ENCODE measurements around the gene PKP2. TPM values are rescaled to one million over a fixed set of nuclear protein-coding genes. Genes with fewer than 3 reads are reported as not detected.

PKP2 gene
- total and polyA plus RNA-seq, 2 of the 8 experiments (the other 6 are each of a cell fraction or from before 2014, with no cell fraction given): 9.6 to 44.8 TPM

DNA sequence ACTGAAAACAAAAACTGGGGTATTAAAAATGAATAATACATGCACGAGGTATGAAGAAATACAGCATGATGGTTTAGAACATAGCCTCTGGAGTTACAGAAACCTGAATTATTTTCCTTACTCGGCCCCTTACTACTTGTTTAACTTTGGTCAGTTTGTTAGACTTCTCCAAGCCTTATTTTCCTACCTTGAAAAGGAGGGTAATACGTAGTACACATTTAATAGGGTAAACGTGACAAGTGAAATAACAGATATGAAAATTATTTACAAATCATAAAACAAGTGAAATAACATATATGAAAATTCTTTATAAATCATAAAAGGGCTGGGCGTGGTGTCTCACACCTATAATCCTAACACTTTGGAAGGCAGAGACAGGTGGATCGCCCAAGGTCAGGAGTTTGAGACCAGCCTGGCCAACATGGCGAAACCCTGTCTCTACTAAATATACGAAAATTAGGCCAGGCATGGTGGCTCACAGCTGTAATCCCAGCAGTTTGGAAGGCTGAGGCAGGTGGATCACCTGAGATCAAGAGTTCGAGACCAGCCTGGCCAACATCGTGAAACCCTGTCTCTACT lies 11.4 kb upstream of the PKP2 start:
- Histone ChIP-seq H3K56ac (replicated peaks; ENCODE audit: insufficient read length, low read depth, low read length) (no peak overlapping the region), H3K27ac (ENCODE audit: low read depth, low read length) (no peak overlapping the region), H3K79me2 (ENCODE audit: control insufficient read depth in 1 of 2, insufficient read depth in 2 of 2, low read length in 2 of 2) (no peaks in the 10 kb centered on the region), H3K4me3 (ENCODE audit: extremely low read depth in 1 of 4, insufficient read depth in 2 of 4, low read depth in 3 of 4, low read length in 4 of 4) (no peak overlapping the region), H3K4me2 (ENCODE audit: insufficient read depth in 1 of 2, low read depth in 2 of 2, low read length in 2 of 2) (no peak overlapping the region), H3K79me1 (ENCODE audit: low read depth, low read length) (no peaks in the 10 kb centered on the region), H2BK12ac (ENCODE audit: low read depth, low read length) (no peak overlapping the region), H3K9ac (replicated peaks in 1 of 4; ENCODE audit: extremely low read depth in 1 of 4, low read depth in 3 of 4, low read length in 3 of 4) (no peak overlapping the region), H2BK120ac (replicated peaks; ENCODE audit: low read depth, low read length) (no peak overlapping the region), H4K20me1 (replicated peaks in 1 of 2; ENCODE audit: control insufficient read depth in 1 of 2, insufficient read depth in 2 of 2, low read length in 2 of 2) (no peaks in the 10 kb centered on the region), H3K9me3 (ENCODE audit: insufficient read depth in 2 of 2, low read depth in 1 of 2, low read length in 1 of 2) (no peaks in the 10 kb centered on the region), H3K23ac (ENCODE audit: insufficient read length) (no peak overlapping the region), H3K36me3 (ENCODE audit: control insufficient read depth in 2 of 4, insufficient read depth in 4 of 4, low read length in 3 of 4) (no peaks in the 10 kb centered on the region), H3K23me2 (ENCODE audit: low read depth, low read length) (no peaks in the 10 kb centered on the region; the same call in 1 of the 2 replicates), H4K5ac (ENCODE audit: insufficient read length, low read depth, low read length) (no peak overlapping the region), H3K18ac (ENCODE audit: extremely low read depth, low read length) (no peak overlapping the region), H4K8ac (ENCODE audit: extremely low read depth, insufficient read depth, low read length) (no peak overlapping the region), H3K4ac (replicated peaks; ENCODE audit: insufficient read length, low read depth, low read length) (no peak overlapping the region), H2BK5ac (ENCODE audit: low read depth, low read length) (no peak overlapping the region), H3K4me1 (replicated peaks in 1 of 4; ENCODE audit: control insufficient read depth in 3 of 4, insufficient read depth in 4 of 4, low read length in 3 of 4) (no peaks in the 10 kb centered on the region), H3K27me3 (replicated peaks in 1 of 4; ENCODE audit: control insufficient read depth in 3 of 4, extremely low read depth in 1 of 4, insufficient read depth in 3 of 4, low read length in 3 of 4) (no peaks in the 10 kb centered on the region), H4K91ac (replicated peaks; ENCODE audit: insufficient read length, low read length) (no peak overlapping the region), H2BK15ac (ENCODE audit: low read length) (no peak overlapping the region), H2BK20ac (ENCODE audit: low read length) (no peak overlapping the region), H2AK5ac (ENCODE audit: low read depth, low read length) (no peak overlapping the region), H3K14ac (ENCODE audit: insufficient read length) (no peak overlapping the region), H2AFZ (ENCODE audit: low read length) (no peak overlapping the region)
- POLR2A ChIA-PET (ENCODE audit: partially characterized antibody): no interaction called here
- FAIRE-seq (no peak), DNase-seq (ENCODE audit: low read depth in 1 of 2, low spot score in 2 of 2) (no peak)
- CTCF ChIA-PET (ENCODE audit: partially characterized antibody): interaction anchor here (0.8 to 1.2 kb wide), 2 partner anchors 11 to 969 kb away, joined by 3 to 5 read pairs; no protein-coding TSS in a partner anchor
- 91% methylated on average over 10 of the region's 10 CpGs; no CpG with 5 or more reads in 1 of the 2 experiments for WGBS, 2 experiments (ENCODE audit: extremely low coverage in 1 of 2, insufficient coverage in 1 of 2, insufficient read length in 1 of 2, insufficient replicate concordance in 2 of 2, low coverage in 1 of 2, low lambda C conversion rate in 2 of 2, missing lambda C conversion rate in 1 of 2)
- no peak for TF ChIP-seq CEBPB (IDR thresholded peaks at IDR 0.05; ENCODE audit: low read depth, low read length)
